GM21529 (cell line): Measurements from ENCODE around the gene RHOA.
"Not testable (repeated sequence)": the region's sequence is repeated elsewhere in the genome, so short reads cannot be mapped to it uniquely, and the experiment has no call there.

Experiments
- ATAC-seq: cut with Tn5 transposase; IDR thresholded peaks from one replicate; pipeline ENCODE4 v1.9.1; 2021; ENCODE audit not compliant: unreplicated experiment

RHOA gene

GRCh38 chr3:49370585-49371290 lies 41.0 kb downstream of the RHOA start:
- ATAC-seq, result no peak

GRCh38 chr3:49362561-49362960 lies 49.2 kb downstream of the RHOA start:
- no peak for ATAC-seq

DNA sequence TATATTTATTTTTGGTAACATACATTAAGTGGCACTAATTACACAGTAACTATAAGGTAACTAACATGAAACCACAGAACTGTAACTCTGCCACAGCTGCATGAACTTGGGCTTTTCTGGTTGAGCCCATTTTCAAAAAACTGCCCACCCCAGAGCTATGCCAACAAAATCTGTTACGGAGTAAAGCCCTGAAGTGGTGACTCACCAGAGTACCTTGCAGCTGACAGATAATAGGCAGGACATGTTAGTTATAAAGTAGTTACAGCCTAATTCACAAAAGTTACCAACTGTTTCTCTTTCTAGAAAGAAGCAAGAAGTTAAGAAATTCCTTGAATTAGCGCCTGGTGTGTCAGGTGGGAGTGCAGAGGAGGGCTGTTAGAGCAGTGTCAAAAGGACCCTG lies 52.2 kb downstream of the RHOA start:
- no peak for ATAC-seq

DNA sequence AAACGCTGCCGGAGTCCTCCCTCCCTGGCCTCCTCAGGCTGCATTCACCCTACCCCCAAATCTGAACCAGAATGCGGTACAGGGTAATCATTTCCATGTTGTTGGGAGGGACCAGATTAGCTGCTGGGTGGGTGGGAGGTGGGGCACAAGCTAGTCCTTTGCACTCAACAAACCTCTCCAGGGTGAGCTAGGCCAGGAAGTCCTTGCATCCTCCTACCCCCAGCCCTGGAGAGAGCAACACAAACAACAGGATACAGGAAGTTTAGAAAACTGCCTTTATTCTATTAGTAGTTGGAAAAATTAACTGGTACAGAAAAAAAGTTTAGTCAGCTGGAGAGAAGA lies 52.9 kb downstream of the RHOA start:
- ATAC-seq, result peak; percentile 18

DNA sequence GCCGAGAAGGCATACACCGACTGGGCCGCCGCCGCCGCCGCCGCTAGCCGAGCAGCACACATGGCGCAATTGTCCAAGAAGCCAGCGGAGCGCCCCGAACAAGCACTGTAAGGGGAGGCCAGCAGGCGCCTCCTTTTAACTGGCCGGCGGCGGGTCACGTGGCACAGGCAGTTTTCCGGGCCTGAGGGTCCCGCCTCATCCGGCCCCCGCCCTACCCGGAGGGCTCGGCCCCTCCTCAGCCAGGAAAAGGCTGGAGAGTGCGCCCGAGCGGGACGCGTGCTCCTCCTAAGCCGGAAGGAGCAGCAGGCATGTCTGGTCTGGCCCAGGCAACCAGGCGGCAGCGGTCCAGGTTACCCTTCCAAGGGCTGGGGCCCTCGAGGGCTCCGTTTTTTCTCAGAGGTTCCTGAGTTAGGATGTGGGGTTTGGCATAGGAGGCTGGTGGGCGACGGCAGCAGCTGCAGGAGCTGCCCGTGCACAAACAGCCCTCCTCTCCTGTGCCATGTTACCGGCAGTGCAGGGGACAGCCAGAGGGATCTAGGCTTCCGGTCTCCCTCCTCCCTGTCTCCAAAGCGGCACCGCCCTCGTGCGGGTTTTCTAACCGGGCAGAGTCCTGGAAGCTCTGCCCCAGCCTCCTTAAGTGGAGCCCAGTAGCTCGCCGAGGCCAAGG lies 53.4 kb downstream of the RHOA start, which contains the start of gene GPX1:
GPX1 (minus strand) TSS at position 137 of the 667 bp plus-strand sequence; CDS start at position 62, 75 bp downstream.
- peak; percentile 89 for ATAC-seq

DNA sequence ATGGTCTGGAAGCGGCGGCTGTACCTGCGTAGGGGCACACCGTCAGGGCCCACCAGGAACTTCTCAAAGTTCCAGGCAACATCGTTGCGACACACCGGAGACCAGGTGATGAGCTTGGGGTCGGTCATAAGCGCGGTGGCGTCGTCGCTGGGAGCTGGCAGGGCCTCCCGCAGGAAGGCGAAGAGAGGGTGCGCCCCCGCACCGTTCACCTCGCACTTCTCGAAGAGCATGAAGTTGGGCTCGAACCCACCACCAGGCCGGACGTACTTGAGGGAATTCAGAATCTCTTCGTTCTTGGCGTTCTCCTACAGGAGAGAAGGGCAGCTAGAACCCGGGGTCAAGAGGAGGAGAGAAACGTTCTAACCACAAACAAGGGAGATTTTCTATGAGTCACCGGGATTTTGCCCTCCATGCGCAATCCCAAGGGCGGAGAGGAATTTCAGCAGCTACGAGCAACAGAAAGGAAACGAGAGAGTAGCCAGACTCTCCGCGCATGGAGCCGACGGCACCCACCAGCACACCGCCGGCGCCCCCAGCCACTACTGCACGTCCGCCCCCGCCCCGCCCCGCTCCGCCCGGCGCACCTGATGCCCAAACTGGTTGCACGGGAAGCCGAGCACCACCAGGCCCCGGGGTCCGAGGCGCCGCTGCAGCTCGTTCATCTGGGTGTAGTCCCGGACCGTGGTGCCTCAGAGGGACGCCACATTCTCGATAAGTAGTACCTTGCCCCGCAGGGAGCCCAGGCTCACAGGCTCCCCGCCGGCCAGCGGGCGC lies 54.1 kb downstream of the RHOA start:
- peak; percentile 19 for ATAC-seq

- not testable (repeated sequence) for ATAC-seq
Observed at GRCh38 chr3:49357095-49357442, 54.7 kb downstream of the RHOA start.

DNA sequence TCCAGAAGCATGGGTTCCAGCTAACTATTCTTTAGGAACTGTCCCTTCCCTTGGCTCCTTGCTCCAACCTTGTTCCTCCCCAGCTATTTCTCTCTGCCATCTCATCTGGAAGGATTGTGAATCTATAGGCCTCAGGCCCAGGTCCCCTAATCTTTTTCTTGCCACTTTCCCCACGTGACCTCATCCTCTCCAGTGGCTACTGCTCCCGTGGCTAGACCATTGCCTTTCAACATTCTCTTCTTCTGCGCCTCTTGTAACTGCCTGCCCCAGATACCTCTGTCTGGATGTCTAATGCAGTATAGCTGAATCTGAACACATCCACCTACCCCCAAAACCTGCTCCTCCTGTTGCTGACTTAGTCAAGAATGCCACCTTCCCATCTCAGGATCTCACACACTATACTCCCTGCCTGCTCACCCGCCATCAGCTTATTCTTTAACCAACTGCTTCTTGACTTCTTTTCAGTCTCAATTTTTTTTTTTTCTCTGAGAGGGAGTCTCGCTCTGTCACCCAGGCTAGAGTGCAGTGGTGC lies 58.8 kb downstream of the RHOA start:
- ATAC-seq, result no peak

GRCh38 chr3:49352281-49352680 lies 59.5 kb downstream of the RHOA start:
- ATAC-seq, result no peak

DNA sequence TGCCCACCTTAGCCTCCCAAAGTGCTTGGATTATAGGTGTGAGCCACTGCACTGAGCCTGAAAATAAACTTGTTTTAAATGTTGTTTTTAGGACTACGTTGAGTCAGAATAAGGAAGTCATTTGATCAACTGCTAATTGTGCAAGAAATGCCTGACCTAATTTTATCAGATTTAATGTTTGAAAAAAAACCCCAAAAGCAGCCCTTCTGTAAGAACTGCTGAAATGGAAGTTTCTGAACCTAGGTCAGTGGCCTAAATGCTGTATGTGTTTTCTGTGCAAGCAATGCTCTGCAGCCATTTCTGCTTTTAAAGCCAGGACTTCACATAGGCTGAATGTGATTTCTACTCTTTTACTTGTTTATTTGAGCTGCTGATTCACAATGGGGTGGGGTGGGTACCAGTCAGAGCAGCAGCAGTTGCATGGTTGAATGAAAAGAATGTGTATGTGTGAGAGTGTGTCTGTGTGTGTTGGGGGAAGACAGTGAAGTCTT lies 60.2 kb downstream of the RHOA start:
- ATAC-seq, result no peak

DNA sequence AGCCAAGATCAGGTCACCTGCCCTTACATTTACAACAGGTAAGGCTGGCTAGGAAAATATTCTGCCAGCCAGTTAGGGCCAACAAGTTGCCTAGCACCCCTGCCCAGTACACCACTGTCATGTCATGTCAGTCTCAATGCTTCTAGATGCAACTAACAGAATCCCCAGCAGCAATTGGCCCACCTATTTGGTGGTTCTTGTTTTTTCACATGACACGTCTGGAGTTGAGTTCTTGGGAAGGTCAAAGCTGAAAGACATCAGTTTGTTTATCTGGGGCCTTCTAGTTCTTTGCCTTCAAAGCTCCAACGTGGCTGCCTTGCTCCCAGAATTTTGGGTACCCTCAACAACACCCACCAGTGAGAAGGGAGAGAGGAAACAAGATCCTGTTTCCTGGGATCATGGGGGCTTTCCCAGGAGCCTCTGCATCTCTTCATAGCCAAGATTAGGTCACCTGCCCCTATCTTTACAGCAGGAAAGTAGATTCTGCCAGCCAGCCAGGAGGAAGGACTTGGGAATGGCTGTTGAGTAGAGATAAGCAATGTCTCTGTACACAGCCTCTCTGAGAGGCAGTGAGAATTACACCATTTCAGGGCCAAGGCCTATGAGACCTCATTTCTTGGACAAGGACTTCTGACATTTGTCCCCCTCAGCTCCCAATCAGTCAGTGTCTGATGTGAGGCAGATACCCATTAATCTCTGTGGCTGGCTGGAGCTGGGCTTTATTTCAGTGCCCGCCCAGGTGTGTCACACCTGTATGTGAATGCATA lies 62.2 kb downstream of the RHOA start:
- ATAC-seq, result no peak

DNA sequence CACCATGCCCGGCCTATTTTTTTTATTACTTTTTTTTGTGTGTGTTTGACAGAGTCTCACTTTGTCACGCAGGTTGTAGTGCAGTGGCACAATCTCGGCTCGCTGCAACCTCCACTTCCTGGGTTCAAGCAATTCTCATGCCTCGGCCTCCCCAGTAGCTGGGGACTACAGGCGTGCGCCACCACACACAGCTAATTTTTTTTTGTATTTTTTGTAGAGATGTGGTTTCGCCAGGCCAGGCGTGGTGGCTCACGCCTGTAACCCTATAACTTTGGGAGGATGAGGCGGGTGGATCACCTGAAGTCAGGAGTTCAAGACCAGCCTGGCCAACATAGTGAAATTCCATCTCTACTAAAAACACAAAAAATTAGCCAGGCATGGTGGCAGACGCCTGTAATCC lies 63.4 kb downstream of the RHOA start:
- not testable (repeated sequence) for ATAC-seq

DNA sequence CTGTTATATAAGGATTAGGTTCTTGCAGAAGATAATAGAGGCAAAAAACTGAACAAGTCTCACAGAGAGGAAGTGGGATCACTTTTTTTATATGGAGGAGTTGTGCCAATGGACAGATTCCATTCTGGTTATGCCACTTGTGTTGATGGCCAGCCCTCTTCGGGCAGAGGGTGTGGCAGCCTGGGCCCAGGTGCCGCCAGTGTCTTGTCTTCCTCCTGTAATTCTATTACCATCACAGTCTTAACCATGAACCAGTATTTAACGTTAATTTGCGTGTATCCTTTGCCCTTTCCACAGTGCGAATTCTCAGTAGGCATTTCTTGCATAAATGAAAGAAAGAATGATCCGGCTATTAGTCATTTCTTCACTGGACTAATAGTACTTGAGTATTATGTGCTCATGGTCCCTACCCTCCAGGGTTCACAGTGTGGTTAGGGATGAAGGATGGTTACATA lies 65.0 kb downstream of the RHOA start:
- ATAC-seq, result no peak

DNA sequence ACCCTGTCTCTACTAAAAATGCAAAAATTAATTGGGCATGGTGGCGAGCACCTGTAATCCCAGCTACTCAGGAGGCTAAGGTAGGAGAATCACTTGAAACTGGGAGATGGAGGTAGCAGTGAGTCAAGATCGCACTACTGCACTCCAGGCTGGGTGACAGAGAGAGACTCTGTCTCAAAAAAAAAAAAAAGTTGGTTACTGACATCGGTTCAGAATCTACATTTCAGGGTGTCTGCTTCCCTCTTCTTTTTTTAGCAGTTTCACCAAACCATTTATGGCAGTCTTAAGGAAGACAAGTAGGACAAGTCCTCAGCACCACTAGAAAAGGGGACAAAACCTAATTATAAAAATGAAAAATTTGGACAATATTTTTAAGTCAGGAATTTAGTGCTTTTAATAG lies 68.6 kb downstream of the RHOA start:
- no peak for ATAC-seq

GRCh38 chr3:49341996-49342395 lies 69.8 kb downstream of the RHOA start:
- no peak for ATAC-seq

DNA sequence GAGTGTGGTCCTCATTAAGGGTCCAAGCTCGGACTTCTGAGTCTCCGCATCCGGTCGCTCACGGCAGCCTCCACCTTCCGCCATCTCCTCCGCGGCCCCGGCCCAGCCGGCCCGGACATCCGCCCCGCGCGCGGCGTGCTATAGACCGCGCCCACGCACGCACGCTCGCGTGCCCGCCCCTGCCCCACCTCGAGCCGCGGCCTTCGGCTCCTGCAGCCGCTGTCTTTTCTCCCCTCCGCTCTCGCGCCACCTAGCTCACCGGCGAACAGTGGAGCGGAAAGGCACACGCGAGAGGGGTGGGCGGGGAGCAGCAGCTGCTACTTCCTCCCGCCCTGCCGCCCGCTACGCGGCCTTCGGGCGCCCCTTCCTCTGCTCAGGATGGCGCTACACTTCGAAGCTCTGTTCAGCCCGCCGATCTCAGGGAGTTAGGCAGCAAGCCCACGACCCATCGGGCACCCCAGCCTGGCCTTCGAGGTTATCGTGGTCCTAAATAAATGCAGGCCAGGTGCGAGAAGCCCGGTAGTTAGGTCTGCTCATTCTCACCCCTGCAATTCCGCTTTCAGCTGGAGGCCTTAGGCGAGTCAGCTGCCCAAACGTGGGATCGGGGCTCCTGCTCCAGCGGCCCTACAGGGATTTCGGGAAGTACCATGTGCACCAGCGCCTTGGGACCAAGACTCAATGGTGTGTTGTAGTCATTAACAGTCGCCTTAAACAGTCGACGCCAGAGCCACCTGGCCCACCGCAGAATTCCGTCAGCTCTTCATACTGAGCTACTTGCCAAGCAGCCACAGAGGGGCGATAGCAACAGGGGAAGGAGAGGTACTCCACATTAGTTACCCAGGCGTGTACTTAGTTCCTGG lies 71.6 kb downstream of the RHOA start, which contains the start of gene USP4:
USP4 (minus strand) TSS at position 113 of the 860 bp plus-strand sequence; CDS start at position 84, 29 bp downstream.
- ATAC-seq, result peak; percentile 80

DNA sequence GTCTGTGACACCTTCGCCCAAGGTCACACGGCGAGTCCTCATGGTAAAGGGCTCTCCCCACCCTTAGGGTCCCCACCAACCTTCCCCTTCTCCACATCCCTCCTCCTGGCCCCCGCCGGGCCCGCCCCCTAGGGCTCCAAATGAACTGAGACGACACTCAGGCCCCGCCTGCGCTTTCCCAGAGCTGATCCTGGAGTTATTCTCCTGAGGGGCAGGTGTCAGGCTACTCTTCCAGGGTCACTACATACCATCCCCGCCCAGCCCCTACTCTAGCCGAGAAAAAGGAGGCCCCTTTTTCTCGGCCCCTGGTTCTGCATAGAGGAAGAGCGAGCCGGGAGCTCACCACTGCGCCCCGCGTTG lies 72.2 kb downstream of the RHOA start:
- no peak for ATAC-seq

GRCh38 chr3:49333916-49334633 lies 77.7 kb downstream of the RHOA start:
- ATAC-seq, result no peak

GRCh38 chr3:49333091-49333490 lies 78.7 kb downstream of the RHOA start:
- ATAC-seq, result no peak
